Endothelial cell of umbilical vein (primary cell): ENCODE data around the gene MMP25.

Experiments
- CTCF ChIP-seq, 2 donors: IDR thresholded peaks; 1 replicate in 1 of 2; 2 replicates in 1 of 2; pipeline ENCODE4 v1.5.1; 2011; ENCODE audit warnings: low read length in 2 of 2, mild to moderate bottlenecking in 2 of 2, moderate library complexity in 2 of 2, control low read depth in 1 of 2, inconsistent platforms in 1 of 2, low read depth in 1 of 2; ENCODE audit not compliant: insufficient read depth in 1 of 2; ENCODE audit errors: extremely low read depth in 1 of 2
- EZH2 ChIP-seq: IDR thresholded peaks from 2 replicates; pipeline ENCODE4 v1.6.1; 2012; ENCODE audit warnings: borderline replicate concordance, low read depth, mild to moderate bottlenecking, moderate library complexity, low read length, inconsistent platforms; ENCODE audit not compliant: severe bottlenecking
- JUN ChIP-seq: IDR thresholded peaks from 2 replicates; pipeline ENCODE4 v1.6.1; 2011; ENCODE audit warnings: borderline replicate concordance, low read depth; ENCODE audit not compliant: insufficient read length, insufficient read depth
- MAX ChIP-seq: IDR thresholded peaks from 2 replicates; pipeline ENCODE4 v1.6.1; 2011; ENCODE audit not compliant: insufficient read depth, insufficient read length

- TF ChIP-seq CTCF (IDR thresholded peaks at IDR 0.05; ENCODE audit: extremely low read depth in 1 of 2, insufficient read depth in 1 of 2, low read depth in 1 of 2, low read length in 2 of 2) (no peak), EZH2 (no peak), MAX (no peak), JUN (no peak)
These were observed 993 bp downstream of the MMP25 start for GRCh38 chr16:3047387-3047720.
